Renal cortical epithelial cell (primary cell): ENCODE measurements around the gene BEGAIN. TPM values are rescaled to one million over a fixed set of nuclear protein-coding genes. Genes with fewer than 3 reads are reported as not detected.

Experiments used
- DNase-seq: peaks from one replicate; pipeline ENCODE4 v3.0.0-alpha.2; 2011; ENCODE audit warnings: low read depth
- total RNA-seq: library from RNA; depleted of rRNA; stranded (reverse); fragments of >200 nt; gene quantifications from 2 replicates; pipeline ENCODE4 v1.2.3, GENCODE V29; 2014

Gene BEGAIN
- total RNA-seq, 1 donor from 2014 or later: 1.0 TPM

GRCh38 chr14:100549834-100550625 is 37.2 kb downstream of the BEGAIN start:
- DNase-seq: no peak

GRCh38 chr14:100548939-100549338 is 38.3 kb downstream of the BEGAIN start:
- no peak for DNase-seq

- DNase-seq: no peak
Observed at GRCh38 chr14:100548295-100548655, 38.9 kb downstream of the BEGAIN start.

- DNase-seq: no peak
Observed at GRCh38 chr14:100547633-100548294, 39.5 kb downstream of the BEGAIN start.

- DNase-seq: no peak
Observed at GRCh38 chr14:100546051-100546443, 41.2 kb downstream of the BEGAIN start.

- no peak for DNase-seq
Observed at GRCh38 chr14:100545359-100545758, 41.9 kb downstream of the BEGAIN start.

GRCh38 chr14:100544506-100545141 is 42.6 kb downstream of the BEGAIN start:
- DNase-seq: no peak

GRCh38 chr14:100543471-100544455 is 43.5 kb downstream of the BEGAIN start:
- DNase-seq: no peak

GRCh38 chr14:100542619-100543205 is 44.5 kb downstream of the BEGAIN start:
- no peak for DNase-seq

- no peak for DNase-seq
Observed at GRCh38 chr14:100541621-100542560, 45.3 kb downstream of the BEGAIN start.

GRCh38 chr14:100540926-100541620 is 46.1 kb downstream of the BEGAIN start:
- DNase-seq: no peak

- DNase-seq: no peak
Observed at GRCh38 chr14:100540141-100540925, 46.9 kb downstream of the BEGAIN start.

GRCh38 chr14:100539766-100540140 is 47.5 kb downstream of the BEGAIN start:
- no peak for DNase-seq

- DNase-seq: no peak
Observed at GRCh38 chr14:100539003-100539660, 48.1 kb downstream of the BEGAIN start.

- no peak for DNase-seq
Observed at GRCh38 chr14:100538351-100539002, 48.7 kb downstream of the BEGAIN start.

GRCh38 chr14:100537446-100538350 is 49.5 kb downstream of the BEGAIN start:
- no peak for DNase-seq
